Stimulated activated CD4-positive, alpha-beta T cell treated with anti-CD3 and anti-CD28 coated beads, Interleukin-1b, Interleukin-23, amount 100 ng/mL, for 48 hours (primary cell): ENCODE data around the gene ATP13A5.

ENCODE experiments used
- DNase-seq: peaks from one replicate; pipeline ENCODE4 v3.0.0-alpha.2; 2020

ATP13A5 gene

GRCh38 chr3:193378706-193379105 lies at the start of gene ATP13A5:
ATP13A5 (minus strand) TSS chr3:193378753; CDS start chr3:193378725, 28 bp downstream.
- no peak for DNase-seq

GRCh38 chr3:193418576-193419373 lies 40.2 kb upstream of the ATP13A5 start:
- no peak for DNase-seq

- DNase-seq, result no peak
Measured at GRCh38 chr3:193416629-193417028, 38.1 kb upstream of the ATP13A5 start.

- DNase-seq, result no peak
Measured at GRCh38 chr3:193407688-193408087, 29.1 kb upstream of the ATP13A5 start.

- no peak for DNase-seq
Measured at GRCh38 chr3:193407112-193407511, 28.6 kb upstream of the ATP13A5 start.

GRCh38 chr3:193403307-193403706 lies 24.8 kb upstream of the ATP13A5 start:
- no peak for DNase-seq

GRCh38 chr3:193400304-193400703 lies 21.8 kb upstream of the ATP13A5 start:
- DNase-seq, result no peak

GRCh38 chr3:193396451-193397244 lies 18.1 kb upstream of the ATP13A5 start:
- no peak for DNase-seq

- DNase-seq, result no peak
Measured at GRCh38 chr3:193391902-193392301, 13.3 kb upstream of the ATP13A5 start.

- DNase-seq, result no peak
Measured at GRCh38 chr3:193389335-193389734, 10.8 kb upstream of the ATP13A5 start.

- no peak for DNase-seq
Measured at GRCh38 chr3:193388361-193388760, 9.8 kb upstream of the ATP13A5 start.

- no peak for DNase-seq
Measured at GRCh38 chr3:193387596-193387995, 9.0 kb upstream of the ATP13A5 start.

- DNase-seq, result no peak
Measured at GRCh38 chr3:193377591-193377990, 962 bp downstream of the ATP13A5 start.

- DNase-seq, result no peak
Measured at GRCh38 chr3:193375614-193376013, 2.9 kb downstream of the ATP13A5 start.

- no peak for DNase-seq
Measured at GRCh38 chr3:193372783-193373182, 5.8 kb downstream of the ATP13A5 start.

- no peak for DNase-seq
Measured at GRCh38 chr3:193367868-193368267, 10.7 kb downstream of the ATP13A5 start.

GRCh38 chr3:193357291-193357690 lies 21.3 kb downstream of the ATP13A5 start:
- DNase-seq, result no peak

- no peak for DNase-seq
Measured at GRCh38 chr3:193354423-193354822, 24.1 kb downstream of the ATP13A5 start.

- DNase-seq, result no peak
Measured at GRCh38 chr3:193350744-193351143, 27.8 kb downstream of the ATP13A5 start.

GRCh38 chr3:193348686-193349085 lies 29.9 kb downstream of the ATP13A5 start:
- DNase-seq, result no peak

- DNase-seq, result no peak
Measured at GRCh38 chr3:193347521-193348501, 30.7 kb downstream of the ATP13A5 start.

GRCh38 chr3:193346259-193346658 lies 32.3 kb downstream of the ATP13A5 start:
- DNase-seq, result no peak

- no peak for DNase-seq
Measured at GRCh38 chr3:193345431-193345830, 33.1 kb downstream of the ATP13A5 start.
